IMR-90 (cell line): ENCODE data around the gene NEUROG3. TPM values are rescaled to one million over a fixed set of nuclear protein-coding genes. Genes with fewer than 3 reads are reported as not detected.

Experiments
- ATAC-seq: fragments of 200-7000 bp; cut with Tn5 transposase; 2 replicates; pipeline ENCODE4 v1.9.1; 2020; ENCODE audit warnings: low read depth, mild to moderate bottlenecking, moderate library complexity
- BruUV-seq: library from RNA; stranded (reverse); fragments of 400-500 nt; replicated peaks from 2 replicates; lab custom pipeline; 2021; lab: Mats Ljungman, UMichigan
- CTCF ChIA-PET: fragments of 300-600 bp; formaldehyde crosslinking; extraction: SDS; loops from one replicate; lab custom pipeline; 2021; ENCODE audit warnings: antibody characterized with exemption; lab: Yijun Ruan, JAX
- POLR2A ChIA-PET: fragments of 300-600 bp; sonication (Branson Sonifier 250); formaldehyde crosslinking; loops from one replicate; lab custom pipeline; 2022; ENCODE audit warnings: antibody characterized with exemption; ENCODE audit not compliant: unreplicated experiment; lab: Charles Lee
- DNase-seq: peaks from one replicate; pipeline ENCODE4 v3.0.0; 2013
- H2AFZ ChIP-seq: replicated peaks from 2 replicates; pipeline ENCODE3; 2013; ENCODE audit warnings: low read length, mild to moderate bottlenecking; ENCODE audit not compliant: poor library complexity
- H2AK5ac ChIP-seq: 2 replicates; pipeline ENCODE4 v1.6.1; 2013; ENCODE audit warnings: low read depth, low read length, inconsistent platforms
- H2AK9ac ChIP-seq: replicated peaks from 2 replicates; pipeline ENCODE3; 2013; ENCODE audit warnings: mild to moderate bottlenecking, low read depth, low read length, moderate library complexity; ENCODE audit not compliant: poor library complexity
- H2BK120ac ChIP-seq: 2 replicates; pipeline ENCODE4 v1.6.1; 2013; ENCODE audit warnings: low read depth, low read length, inconsistent platforms
- H2BK15ac ChIP-seq: 3 replicates; pipeline ENCODE4 v1.6.1; 2013; ENCODE audit warnings: low read depth, low read length, inconsistent platforms
- H2BK20ac ChIP-seq: 2 replicates; pipeline ENCODE4 v1.6.1; 2013; ENCODE audit warnings: low read depth, mild to moderate bottlenecking, inconsistent platforms, low read length, moderate library complexity
- H2BK5ac ChIP-seq: 2 replicates; pipeline ENCODE4 v1.6.1; 2013; ENCODE audit warnings: mild to moderate bottlenecking, low read depth, low read length, inconsistent platforms; ENCODE audit not compliant: poor library complexity, severe bottlenecking
- H3K14ac ChIP-seq: replicated peaks from 2 replicates; pipeline ENCODE4 v1.6.1; 2013; ENCODE audit warnings: low read depth, low read length, inconsistent platforms
- H3K18ac ChIP-seq: 2 replicates; pipeline ENCODE4 v1.6.1; 2013; ENCODE audit warnings: low read depth, low read length, control low read depth
- H3K23ac ChIP-seq: 2 replicates; pipeline ENCODE4 v1.6.1; 2013; ENCODE audit warnings: low read depth, low read length, inconsistent platforms
- H3K27ac ChIP-seq: 2 replicates; pipeline ENCODE4 v1.5.1; 2013; ENCODE audit warnings: mild to moderate bottlenecking, control low read depth, low read length; ENCODE audit not compliant: insufficient read depth
- H3K27me3 ChIP-seq: 2 replicates; pipeline ENCODE4 v1.6.1; 2013; ENCODE audit warnings: low read length; ENCODE audit not compliant: control insufficient read depth, insufficient read depth
- H3K36me3 ChIP-seq: 2 replicates; pipeline ENCODE4 v1.6.1; 2013; ENCODE audit warnings: low read length, mixed read lengths; ENCODE audit not compliant: control insufficient read depth, insufficient read depth
- H3K4ac ChIP-seq: 2 replicates; pipeline ENCODE4 v1.6.1; 2013; ENCODE audit warnings: low read depth, low read length, inconsistent platforms
- H3K4me1 ChIP-seq: 2 replicates; pipeline ENCODE4 v1.6.1; 2013; ENCODE audit warnings: low read length, mixed read lengths; ENCODE audit not compliant: control insufficient read depth, insufficient read depth
- H3K4me2 ChIP-seq: 2 replicates; pipeline ENCODE4 v1.6.1; 2013; ENCODE audit warnings: low read depth, mild to moderate bottlenecking, control low read depth, low read length, moderate library complexity
- H3K4me3 ChIP-seq: 2 replicates; pipeline ENCODE4 v1.5.1; 2013; ENCODE audit warnings: low read depth, mild to moderate bottlenecking, control low read depth, low read length, moderate library complexity; ENCODE audit not compliant: insufficient read depth
- H3K56ac ChIP-seq: 2 replicates; pipeline ENCODE4 v1.6.1; 2013; ENCODE audit warnings: low read length, inconsistent platforms; ENCODE audit not compliant: insufficient read depth; ENCODE audit errors: extremely low read depth
- H3K79me1 ChIP-seq, 2 experiments: 2 replicates each; pipeline ENCODE4 v1.6.1; 2013; ENCODE audit warnings: low read length in 2 of 2, inconsistent platforms in 1 of 2, low read depth in 1 of 2
- H3K9ac ChIP-seq: 2 replicates; pipeline ENCODE4 v1.6.1; 2013; ENCODE audit warnings: low read depth, low read length, control low read depth
- H3K9me1 ChIP-seq: 2 replicates; pipeline ENCODE4 v1.6.1; 2013; ENCODE audit warnings: low read length, inconsistent platforms; ENCODE audit not compliant: insufficient read depth
- H3K9me3 ChIP-seq: 2 replicates; pipeline ENCODE4 v1.6.1; 2013; ENCODE audit warnings: low read length; ENCODE audit not compliant: control insufficient read depth, insufficient read depth
- H4K20me1 ChIP-seq: 2 replicates; pipeline ENCODE4 v1.6.1; 2013; ENCODE audit warnings: low read length, inconsistent platforms; ENCODE audit not compliant: insufficient read depth
- H4K5ac ChIP-seq: 2 replicates; pipeline ENCODE4 v1.6.1; 2013; ENCODE audit warnings: mild to moderate bottlenecking, low read depth, low read length, control low read depth
- H4K8ac ChIP-seq, 2 experiments: 2 replicates each; pipeline ENCODE4 v1.6.1; 2013; ENCODE audit warnings: low read depth in 2 of 2, low read length in 2 of 2, control low read depth in 1 of 2, inconsistent platforms in 1 of 2
- H4K91ac ChIP-seq: 2 replicates; pipeline ENCODE4 v1.6.1; 2013; ENCODE audit warnings: low read depth, low read length, inconsistent platforms; ENCODE audit not compliant: insufficient read depth
- BHLHE40 ChIP-seq: fragments of 150-350 bp; IDR thresholded peaks from 2 replicates; pipeline ENCODE4 v1.6.1; 2016; ENCODE audit warnings: mild to moderate bottlenecking, low read depth, low read length
- CEBPB ChIP-seq: IDR thresholded peaks from 2 replicates; pipeline ENCODE4 v1.6.1; 2012; ENCODE audit warnings: low read depth, low read length, improper control_type of control experiment
- CHD1 ChIP-seq: IDR thresholded peaks from 2 replicates; pipeline ENCODE4 v1.6.1; 2012; ENCODE audit warnings: low read depth, low read length, improper control_type of control experiment
- CTCF ChIP-seq: conservative IDR thresholded peaks from 2 replicates; pipeline ENCODE4 v1.5.1; 2012; ENCODE audit warnings: mild to moderate bottlenecking, low read depth, low read length, improper control_type of control experiment
- ELK1 ChIP-seq: fragments of 150-350 bp; IDR thresholded peaks from 2 replicates; pipeline ENCODE4 v1.6.1; 2016; ENCODE audit warnings: low read depth, mild to moderate bottlenecking, low read length, moderate library complexity, borderline replicate concordance
- FOS ChIP-seq: fragments of 150-350 bp; IDR thresholded peaks from 2 replicates; pipeline ENCODE4 v1.6.1; 2016; ENCODE audit warnings: low read depth, low read length
- MAFK ChIP-seq: IDR thresholded peaks from 2 replicates; pipeline ENCODE4 v1.6.1; 2012; ENCODE audit warnings: low read depth, low read length, improper control_type of control experiment
- MAZ ChIP-seq: IDR thresholded peaks from 2 replicates; pipeline ENCODE4 v1.6.1; 2012; ENCODE audit warnings: low read depth, mild to moderate bottlenecking, low read length, improper control_type of control experiment, moderate library complexity, borderline replicate concordance
- MXI1 ChIP-seq: IDR thresholded peaks from 2 replicates; pipeline ENCODE4 v1.6.1; 2012; ENCODE audit warnings: low read depth, mild to moderate bottlenecking, low read length, moderate library complexity, borderline replicate concordance
- NFE2L2 ChIP-seq: fragments of 150-350 bp; IDR thresholded peaks from 2 replicates; pipeline ENCODE4 v1.6.1; 2016; ENCODE audit warnings: low read depth, mild to moderate bottlenecking, low read length
- POLR2A ChIP-seq: IDR thresholded peaks from 2 replicates; pipeline ENCODE4 v1.6.1; 2012; ENCODE audit warnings: mild to moderate bottlenecking, low read depth, low read length
- RAD21 ChIP-seq: IDR thresholded peaks from 2 replicates; pipeline ENCODE4 v1.6.1; 2012; ENCODE audit warnings: low read length, improper control_type of control experiment
- RCOR1 ChIP-seq: IDR thresholded peaks from 2 replicates; pipeline ENCODE4 v1.6.1; 2012; ENCODE audit warnings: mild to moderate bottlenecking, low read length, improper control_type of control experiment; ENCODE audit not compliant: insufficient replicate concordance
- RFX5 ChIP-seq: IDR thresholded peaks from 2 replicates; pipeline ENCODE4 v1.8.0; 2012; ENCODE audit warnings: low read depth, mild to moderate bottlenecking, low read length, moderate library complexity
- SMC3 ChIP-seq: fragments of 150-350 bp; IDR thresholded peaks from 2 replicates; pipeline ENCODE4 v1.6.1; 2016; ENCODE audit warnings: low read depth, mild to moderate bottlenecking, antibody characterized with exemption, low read length, moderate library complexity
- USF2 ChIP-seq: fragments of 150-350 bp; IDR thresholded peaks from 2 replicates; pipeline ENCODE4 v1.6.1; 2017; ENCODE audit warnings: mild to moderate bottlenecking, antibody characterized with exemption, low read length, low read depth
- WGBS, 2 experiments: methylation state at CpG; one replicate each; pipeline versions ENCODE4 v1.1.5 to v1.1.7; 2013; ENCODE audit warnings: missing lambda C conversion rate in 2 of 2; ENCODE audit not compliant: insufficient read length in 1 of 2; ENCODE audit errors: extremely low coverage in 2 of 2; 5-methylcytosine and 5-hydroxymethylcytosine counted together
- dilution Hi-C: fragments of 300-500 bp; cut with HindIII; formaldehyde crosslinking; loops from one replicate; pipeline ENCODE4 v1.14.3; 2018; ENCODE audit warnings: low sequenced_read_pairs; ENCODE audit not compliant: unreplicated experiment
- in situ Hi-C: fragments of 300-500 bp; cut with MboI; formaldehyde crosslinking; loops from 3 replicates; pipeline ENCODE4 v1.14.3; 2019; ENCODE audit warnings: low sequenced_read_pairs, inconsistent platforms, mixed read lengths
- intact Hi-C: fragments of 100-400 bp; cut with micrococcal nuclease; formaldehyde crosslinking; loops from 2 replicates; pipeline ENCODE4 v1.10.0; 2022
- polyA plus RNA-seq, 3 experiments: library from polyadenylated mRNA; depleted of rRNA; stranded (reverse); fragments of >200 nt; gene quantifications; 2 replicates each; pipeline ENCODE4 v1.2.3, GENCODE V29; 2012; ENCODE audit warnings: low replicate concordance in 1 of 3
- total RNA-seq: library from RNA; depleted of rRNA; stranded (reverse); fragments of >200 nt; gene quantifications from 2 replicates; pipeline ENCODE4 v1.2.3, GENCODE V29; 2012

NEUROG3 gene
- total and polyA plus RNA-seq, 2 of the 4 experiments (the other 2 are of a cell fraction) = not detected

- Histone ChIP-seq H3K4me2 (no peak overlapping the region), H4K91ac (no peak overlapping the region), H3K4me1 (no peaks in the 10 kb centered on the region), H3K27ac (no peak overlapping the region), H2AK5ac (no peak overlapping the region), H3K14ac (no peak overlapping the region), H3K18ac (no peak overlapping the region), H2BK15ac (no peak overlapping the region), H4K8ac (no peak overlapping the region), H3K9me1 (no peaks in the 10 kb centered on the region), H3K56ac (no peak overlapping the region), H3K27me3 (peaks cover 19% of the 10 kb centered on the region), H3K36me3 (no peaks in the 10 kb centered on the region), H3K23ac (no peak overlapping the region), H2AFZ (no peak overlapping the region), H4K20me1 (no peaks in the 10 kb centered on the region), H3K79me1 (no peaks in the 10 kb centered on the region), H2BK5ac (no peak overlapping the region), H3K9me3 (peaks cover 8% of the 10 kb centered on the region), H3K9ac (no peak overlapping the region), H3K4me3 (no peak overlapping the region), H3K4ac (no peak overlapping the region), H2AK9ac (no peak overlapping the region), H2BK120ac (no peak overlapping the region), H2BK20ac (no peak overlapping the region), H4K5ac (no peak overlapping the region)
- dilution Hi-C loops = no loop called here
- no peak for DNase-seq
- ATAC-seq = no peak
- in situ Hi-C loops = no loop called here
- CTCF ChIA-PET = no interaction called here
- BruUV-seq = no TSS peak
- intact Hi-C loops = no loop called here
- WGBS, 2 experiments = no CpG with 5 or more reads among the region's 4 CpGs
- POLR2A ChIA-PET = no interaction called here
- no peak for TF ChIP-seq CEBPB
- no peak for TF ChIP-seq MAZ
- no peak for TF ChIP-seq SMC3
- TF ChIP-seq RCOR1 = no peak
- TF ChIP-seq NFE2L2 = no peak
- TF ChIP-seq MAFK = no peak
- no peak for TF ChIP-seq RFX5
- TF ChIP-seq USF2 = no peak
- TF ChIP-seq FOS = no peak
- TF ChIP-seq BHLHE40 = no peak
- no peak for TF ChIP-seq CTCF
- no peak for TF ChIP-seq RAD21
- TF ChIP-seq ELK1 = no peak
- no peak for TF ChIP-seq MXI1
- no peak for TF ChIP-seq POLR2A
- no peak for TF ChIP-seq CHD1
Observed at GRCh38 chr10:69553328-69553727, 19.9 kb downstream of the NEUROG3 start.
